ENCODE data around the gene ZNF740.

DNA sequence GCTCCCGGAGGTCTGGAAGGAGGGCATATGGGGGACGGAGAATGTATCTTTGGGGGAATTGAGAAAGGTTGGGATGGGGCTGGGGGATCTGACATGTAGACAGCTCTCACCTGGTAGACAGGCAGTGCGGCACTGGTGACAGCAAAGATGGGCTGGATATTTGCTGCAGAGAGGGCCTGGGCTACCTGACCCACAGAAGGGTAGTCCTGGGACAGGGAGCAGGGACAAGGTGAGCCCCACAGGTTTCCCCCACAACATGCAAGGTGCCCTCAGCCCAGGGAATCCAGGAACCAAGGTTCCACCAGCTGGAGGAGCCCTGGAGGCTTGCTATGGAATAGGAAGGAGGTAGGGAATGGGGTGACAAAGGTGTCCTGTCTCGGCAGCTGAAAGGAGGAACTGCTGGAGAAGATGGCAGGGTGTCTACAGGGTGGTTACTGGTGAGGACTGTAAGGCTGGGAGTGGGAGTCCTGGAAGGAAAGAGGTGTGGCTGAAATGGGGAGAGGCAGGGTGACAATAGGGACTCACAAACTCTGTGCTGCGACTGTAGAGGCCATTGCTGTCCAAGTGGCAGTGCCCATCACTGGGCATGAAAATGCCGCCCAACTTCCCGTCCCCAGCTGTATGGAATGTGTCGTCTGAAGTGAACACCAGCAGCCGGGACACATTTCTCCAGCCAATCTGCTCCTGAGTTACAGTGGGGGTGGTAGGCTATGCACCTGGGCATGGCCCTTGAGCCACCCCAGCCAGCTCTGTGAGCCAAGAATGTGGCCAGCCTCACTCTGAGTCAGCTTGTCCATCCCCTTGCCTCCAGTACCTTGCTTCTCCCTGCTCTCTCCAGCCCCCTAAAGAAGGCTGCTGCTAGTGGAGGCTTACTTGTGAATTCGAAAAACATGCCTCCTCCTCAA lies 15.2 kb downstream of the ZNF740 start:
- TF ChIP-seq, protein P1, sequence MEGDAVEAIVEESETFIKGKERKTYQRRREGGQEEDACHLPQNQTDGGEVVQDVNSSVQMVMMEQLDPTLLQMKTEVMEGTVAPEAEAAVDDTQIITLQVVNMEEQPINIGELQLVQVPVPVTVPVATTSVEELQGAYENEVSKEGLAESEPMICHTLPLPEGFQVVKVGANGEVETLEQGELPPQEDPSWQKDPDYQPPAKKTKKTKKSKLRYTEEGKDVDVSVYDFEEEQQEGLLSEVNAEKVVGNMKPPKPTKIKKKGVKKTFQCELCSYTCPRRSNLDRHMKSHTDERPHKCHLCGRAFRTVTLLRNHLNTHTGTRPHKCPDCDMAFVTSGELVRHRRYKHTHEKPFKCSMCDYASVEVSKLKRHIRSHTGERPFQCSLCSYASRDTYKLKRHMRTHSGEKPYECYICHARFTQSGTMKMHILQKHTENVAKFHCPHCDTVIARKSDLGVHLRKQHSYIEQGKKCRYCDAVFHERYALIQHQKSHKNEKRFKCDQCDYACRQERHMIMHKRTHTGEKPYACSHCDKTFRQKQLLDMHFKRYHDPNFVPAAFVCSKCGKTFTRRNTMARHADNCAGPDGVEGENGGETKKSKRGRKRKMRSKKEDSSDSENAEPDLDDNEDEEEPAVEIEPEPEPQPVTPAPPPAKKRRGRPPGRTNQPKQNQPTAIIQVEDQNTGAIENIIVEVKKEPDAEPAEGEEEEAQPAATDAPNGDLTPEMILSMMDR (IDR thresholded peaks at IDR 0.05): no peak
- no peak for TF ChIP-seq ZFX (IDR thresholded peaks at IDR 0.05; ENCODE audit: borderline replicate concordance)
